Measurements from ENCODE around the gene RAB5A.
A peak's percentile ranks its signal among the peaks of the same experiment; 100 is the strongest.
"Not testable (repeated sequence)": the region's sequence is repeated elsewhere in the genome, so short reads cannot be mapped to it uniquely, and the experiment has no call there.

Gene RAB5A

GRCh38 chr3:19946832-19947548 is at the start of gene RAB5A:
RAB5A (plus strand) TSS chr3:19947097; CDS start chr3:19950899, 3,802 bp downstream.
- peak; percentile 92 to 93 for ATAC-seq

- no peak for ATAC-seq
These were observed 48.2 kb upstream of the RAB5A start for GRCh38 chr3:19898721-19899120.

- no peak for ATAC-seq
These were observed 47.6 kb upstream of the RAB5A start for GRCh38 chr3:19899264-19899663.

- ATAC-seq: not testable (repeated sequence)
These were observed 47.1 kb upstream of the RAB5A start for GRCh38 chr3:19899833-19900232.

GRCh38 chr3:19901337-19901736 is 45.6 kb upstream of the RAB5A start:
- no peak for ATAC-seq

- ATAC-seq: no peak
These were observed 45.0 kb upstream of the RAB5A start for GRCh38 chr3:19901918-19902317.

- no peak for ATAC-seq
These were observed 43.2 kb upstream of the RAB5A start for GRCh38 chr3:19903649-19904048.

- ATAC-seq: no peak
These were observed 39.4 kb upstream of the RAB5A start for GRCh38 chr3:19907523-19907922.

- no peak for ATAC-seq
These were observed 35.4 kb upstream of the RAB5A start for GRCh38 chr3:19911452-19911851.

GRCh38 chr3:19917167-19917566 is 29.7 kb upstream of the RAB5A start:
- no peak for ATAC-seq

- no peak for ATAC-seq
These were observed 26.4 kb upstream of the RAB5A start for GRCh38 chr3:19920401-19921080.

- ATAC-seq: peak; percentile 77 to 83
These were observed 15.7 kb upstream of the RAB5A start for GRCh38 chr3:19931180-19931692.

GRCh38 chr3:19931767-19932188 is 15.1 kb upstream of the RAB5A start:
- ATAC-seq: peak; percentile 52 to 71

- ATAC-seq: no peak
These were observed 14.5 kb upstream of the RAB5A start for GRCh38 chr3:19932422-19932821.

GRCh38 chr3:19934098-19934566 is 12.8 kb upstream of the RAB5A start, which contains the start of gene EFHB:
EFHB (minus strand) TSS chr3:19934217; CDS start chr3:19934018, 199 bp downstream.
- no peak for ATAC-seq

- ATAC-seq: peak; percentile 80 to 81
These were observed 9.2 kb upstream of the RAB5A start for GRCh38 chr3:19937459-19938294.

- ATAC-seq: no peak
These were observed 8.6 kb upstream of the RAB5A start for GRCh38 chr3:19938295-19938627.

- no peak for ATAC-seq
These were observed 6.3 kb upstream of the RAB5A start for GRCh38 chr3:19940643-19941042.

GRCh38 chr3:19945534-19945933 is 1.4 kb upstream of the RAB5A start:
- no peak for ATAC-seq

- peak; percentile 0 to 1 for ATAC-seq
These were observed 697 bp upstream of the RAB5A start for GRCh38 chr3:19945969-19946831.

GRCh38 chr3:19947549-19948225 is 790 bp downstream of the RAB5A start:
- peak; percentile 12 to 27 for ATAC-seq

All from activated CD4-positive, CD25-positive, alpha-beta regulatory T cell treated with anti-CD3 and anti-CD28 coated beads, Interleukin-2, amount 50 U/mL, for 24 hours (primary cell).